GM18951 (cell line): ENCODE results near the gene TEX13C.

Source experiments
- POLR2A ChIP-seq: IDR thresholded peaks from 4 replicates; pipeline ENCODE4 v1.6.1; 2011; ENCODE audit warnings: mild to moderate bottlenecking; ENCODE audit not compliant: insufficient read length, insufficient read depth; ENCODE audit errors: extremely low read depth
- in situ Hi-C: fragments of 300-500 bp; cut with MboI; formaldehyde crosslinking; loops from one replicate; pipeline ENCODE4 v1.12.0; 2022; ENCODE audit warnings: low sequenced_read_pairs, mixed read lengths, inconsistent platforms; ENCODE audit not compliant: unreplicated experiment

TEX13C gene

GRCh38 chrX:125333583-125333982 lies 13.9 kb downstream of the TEX13C start:
- in situ Hi-C loops, result no loop called here
- no peak for TF ChIP-seq POLR2A

GRCh38 chrX:125340490-125340889 lies 20.8 kb downstream of the TEX13C start:
- TF ChIP-seq POLR2A, result no peak
- in situ Hi-C loops, result no loop called here

- in situ Hi-C loops, result no loop called here
- TF ChIP-seq POLR2A, result no peak
These were observed 54.5 kb downstream of the TEX13C start for GRCh38 chrX:125374169-125374568.
